ENCODE measurements around the gene NXPH1. TPM values are rescaled to one million over a fixed set of nuclear protein-coding genes. Genes with fewer than 3 reads are reported as not detected.

Gene NXPH1
- total RNA-seq, 1 donor from 2014 or later: 0.13 TPM

Other genes with a start within 250 kb of the NXPH1 start
- 0.16 TPM in 1 of 2 replicates, not detected in the other for gene ICA1, start 171.4 kb upstream of the NXPH1 start, total RNA-seq

Measured in myocyte (in vitro differentiated cells).